GM23248 (cell line): Measurements from ENCODE around the gene MIB1. TPM values are rescaled to one million over a fixed set of nuclear protein-coding genes. Genes with fewer than 3 reads are reported as not detected.

Source experiments
- DNase-seq: peaks from one replicate; pipeline ENCODE4 v3.0.0-alpha.2; 2015
- H2AFZ ChIP-seq: fragments of 200-600 bp; sonication (generic); 2 replicates; pipeline ENCODE4 v1.6.1; 2016; ENCODE audit warnings: antibody characterized with exemption
- H3F3A ChIP-seq: fragments of 200-600 bp; sonication (generic); 2 replicates; pipeline ENCODE4 v1.6.1; 2016; ENCODE audit warnings: mild to moderate bottlenecking, antibody characterized with exemption, mixed run types; ENCODE audit not compliant: insufficient read depth
- H3K27ac ChIP-seq: fragments of 200-600 bp; sonication (generic); 2 replicates; pipeline ENCODE4 v1.5.1; 2016; ENCODE audit warnings: mild to moderate bottlenecking
- H3K27me3 ChIP-seq: fragments of 200-600 bp; sonication (generic); replicated peaks from 2 replicates; pipeline ENCODE4 v1.6.1; 2016; ENCODE audit warnings: mild to moderate bottlenecking; ENCODE audit not compliant: insufficient read depth
- H3K36me3 ChIP-seq: fragments of 200-600 bp; sonication (generic); 2 replicates; pipeline ENCODE4 v1.6.1; 2016; ENCODE audit warnings: low read depth, mild to moderate bottlenecking
- H3K4me1 ChIP-seq: fragments of 200-600 bp; sonication (generic); 2 replicates; pipeline ENCODE4 v1.6.1; 2016; ENCODE audit warnings: mild to moderate bottlenecking; ENCODE audit not compliant: insufficient read depth
- H3K4me2 ChIP-seq: fragments of 200-600 bp; sonication (generic); one replicate; pipeline ENCODE4 v1.6.1; 2016; ENCODE audit warnings: mild to moderate bottlenecking; ENCODE audit not compliant: unreplicated experiment
- H3K4me3 ChIP-seq: fragments of 200-600 bp; sonication (generic); 2 replicates; pipeline ENCODE4 v1.5.1; 2016; ENCODE audit warnings: mild to moderate bottlenecking
- H3K79me2 ChIP-seq: fragments of 200-600 bp; sonication (generic); 2 replicates; pipeline ENCODE4 v1.6.1; 2016; ENCODE audit warnings: mild to moderate bottlenecking; ENCODE audit not compliant: insufficient read depth
- H3K9ac ChIP-seq: fragments of 200-600 bp; sonication (generic); 2 replicates; pipeline ENCODE4 v1.6.1; 2016; ENCODE audit warnings: mild to moderate bottlenecking
- H3K9me2 ChIP-seq: fragments of 200-600 bp; sonication (generic); 2 replicates; pipeline ENCODE4 v1.6.1; 2016; ENCODE audit warnings: mixed run types, mild to moderate bottlenecking, moderate library complexity; ENCODE audit not compliant: insufficient read depth
- H3K9me3 ChIP-seq: fragments of 200-600 bp; sonication (generic); one replicate; pipeline ENCODE4 v1.6.1; 2017; ENCODE audit warnings: low read depth
- H4K20me1 ChIP-seq: fragments of 200-600 bp; sonication (generic); 2 replicates; pipeline ENCODE4 v1.6.0; 2016; ENCODE audit not compliant: insufficient read depth
- EZH2 ChIP-seq: fragments of 200-600 bp; sonication (generic); IDR thresholded peaks from 2 replicates; pipeline ENCODE4 v1.6.1; 2018; ENCODE audit warnings: antibody characterized with exemption, mild to moderate bottlenecking; ENCODE audit not compliant: insufficient read depth, poor library complexity, severe bottlenecking
- EZH2phosphoT487 ChIP-seq: fragments of 200-600 bp; sonication (generic); IDR thresholded peaks from 2 replicates; pipeline ENCODE4 v1.6.1; 2018; ENCODE audit warnings: antibody characterized with exemption, moderate library complexity, mild to moderate bottlenecking, low read depth; ENCODE audit not compliant: insufficient read depth
- WGBS, 2 experiments: methylation state at CpG; one replicate each; pipeline ENCODE4 v1.1.6; 2015 to 2017; ENCODE audit warnings: low lambda C conversion rate in 2 of 2, low coverage in 1 of 2; ENCODE audit errors: missing lambda C conversion rate in 2 of 2; 5-methylcytosine and 5-hydroxymethylcytosine counted together
- in situ Hi-C: fragments of 300-500 bp; cut with MboI; formaldehyde crosslinking; loops from 2 replicates; pipeline ENCODE4 v1.15.0; 2020
- polyA plus RNA-seq: library from polyadenylated mRNA; unstranded; fragments of >200 nt; fragmentation: Nextera tagmentation; extraction: Ambion mirVana; gene quantifications from 2 replicates; pipeline ENCODE4 v1.2.1, GENCODE V29; 2016
- total RNA-seq: library from RNA; depleted of rRNA; stranded (reverse); fragments of >200 nt; shearing (Covaris generic); gene quantifications from 2 replicates; pipeline ENCODE4 v1.2.3, GENCODE V29; 2014

MIB1 gene
- total and polyA plus RNA-seq, 2 experiments from 2014 or later: 5.1 to 39.0 TPM

DNA sequence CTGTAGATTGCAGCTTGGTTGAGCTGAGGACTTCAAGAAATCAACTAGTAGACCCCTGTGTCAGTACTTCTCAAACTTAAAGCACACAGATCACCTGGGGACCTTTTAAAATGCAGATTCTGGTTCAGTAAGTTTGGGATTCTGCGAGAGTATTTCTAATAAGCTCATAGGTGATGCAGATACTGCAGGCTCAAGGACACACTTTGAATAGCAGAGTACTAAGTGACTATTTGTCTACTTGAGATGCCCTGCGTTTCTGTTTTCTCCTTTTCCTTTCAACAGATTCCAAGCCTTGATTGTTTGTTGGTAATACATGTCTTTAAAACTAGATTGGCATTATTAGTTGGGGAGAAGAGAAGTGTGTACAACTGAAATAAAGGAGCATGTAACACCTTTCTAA lies 6.7 kb downstream of the MIB1 start:
- peaks cover 98% of the 10 kb centered on the region for H3K79me2 ChIP-seq
- H3K4me2 ChIP-seq: no peak overlapping the region
- H3K36me3 ChIP-seq: no peaks in the 10 kb centered on the region
- DNase-seq: no peak
- H4K20me1 ChIP-seq: 0 out of 2 replicates have a peak, but pooled peaks cover 8% of the 10 kb centered on the region
- TF ChIP-seq EZH2 (no peak), EZH2phosphoT487 (no peak)
- no peak overlapping the region for H3K4me3 ChIP-seq
- H3K9me3 ChIP-seq: no peaks in the 10 kb centered on the region
- no peaks in the 10 kb centered on the region for H3K27me3 ChIP-seq
- 68 to 74% methylated on average over 2 of the region's 2 CpGs for WGBS, 2 experiments
- in situ Hi-C loops: no loop called here
- H3K4me1 ChIP-seq: peaks cover 10% of the 10 kb centered on the region; the same call in 1 of the 2 replicates
- no peak overlapping the region for H2AFZ ChIP-seq
- H3F3A ChIP-seq: peaks cover 21% of the 10 kb centered on the region
- no peak overlapping the region for H3K9ac ChIP-seq
- no peaks in the 10 kb centered on the region for H3K9me2 ChIP-seq
- H3K27ac ChIP-seq: no peak overlapping the region

- no peaks in the 10 kb centered on the region for H3K27me3 ChIP-seq
- no peak overlapping the region for H3K27ac ChIP-seq
- TF ChIP-seq EZH2phosphoT487 (no peak), EZH2 (no peak)
- no peaks in the 10 kb centered on the region for H3K9me3 ChIP-seq
- H4K20me1 ChIP-seq: 0 out of 2 replicates have a peak, but pooled peaks cover 8% of the 10 kb centered on the region
- no peak overlapping the region for H2AFZ ChIP-seq
- peaks cover 21% of the 10 kb centered on the region for H3F3A ChIP-seq
- H3K36me3 ChIP-seq: no peaks in the 10 kb centered on the region
- no peak overlapping the region for H3K4me3 ChIP-seq
- H3K9ac ChIP-seq: no peak overlapping the region
- in situ Hi-C loops: no loop called here
- no peaks in the 10 kb centered on the region for H3K9me2 ChIP-seq
- WGBS, 2 experiments: 96% methylated on average over 2 of the region's 2 CpGs
- H3K4me2 ChIP-seq: no peak overlapping the region
- no peak for DNase-seq
- H3K4me1 ChIP-seq: peaks cover 4% of the 10 kb centered on the region; the same call in 1 of the 2 replicates
- H3K79me2 ChIP-seq: peaks cover 98% of the 10 kb centered on the region
Observed at GRCh38 chr18:21747764-21748693, 7.4 kb downstream of the MIB1 start.

DNA sequence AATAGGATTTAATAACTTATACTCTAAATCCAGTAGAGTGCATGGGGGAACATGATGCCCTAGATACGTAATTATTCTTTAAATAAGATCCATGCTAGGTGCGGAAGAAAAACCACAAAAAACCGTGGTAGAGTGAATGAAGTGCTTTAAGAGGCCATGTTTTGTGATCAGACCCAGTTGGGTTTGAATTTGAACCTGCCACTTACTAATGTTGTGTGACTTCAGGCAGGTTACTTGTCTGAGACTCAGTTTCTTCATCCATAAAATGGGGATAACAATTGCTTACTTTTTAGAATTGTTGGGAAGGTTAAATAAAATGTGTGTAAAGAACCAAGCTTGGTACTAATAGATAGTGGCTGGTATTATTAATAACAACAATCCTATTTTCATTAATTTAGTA lies 17.2 kb downstream of the MIB1 start:
- in situ Hi-C loops: no loop called here
- Histone ChIP-seq H4K20me1 (no peaks in the 10 kb centered on the region), H3F3A (no peaks in the 10 kb centered on the region; the same call in 1 of the 2 replicates), H3K27me3 (no peaks in the 10 kb centered on the region), H3K9ac (no peak overlapping the region), H3K79me2 (peaks cover 99% of the 10 kb centered on the region), H3K27ac (no peak overlapping the region), H3K9me2 (no peaks in the 10 kb centered on the region), H3K4me1 (peaks cover 9% of the 10 kb centered on the region), H3K4me2 (no peak overlapping the region), H3K36me3 (no peaks in the 10 kb centered on the region), H3K9me3 (no peaks in the 10 kb centered on the region), H3K4me3 (no peak overlapping the region), H2AFZ (no peak overlapping the region)
- TF ChIP-seq EZH2phosphoT487: no peak
- TF ChIP-seq EZH2: no peak
- DNase-seq: no peak
- 96 to 99% methylated on average over 3 of the region's 3 CpGs for WGBS, 2 experiments

- H3K36me3 ChIP-seq: no peaks in the 10 kb centered on the region
- no peak overlapping the region for H3K27ac ChIP-seq
- no peaks in the 10 kb centered on the region; the same call in 1 of the 2 replicates for H3F3A ChIP-seq
- 86 to 98% methylated on average over 2 of the region's 2 CpGs for WGBS, 2 experiments
- H3K4me3 ChIP-seq: no peak overlapping the region
- H2AFZ ChIP-seq: no peak overlapping the region
- H3K79me2 ChIP-seq: peaks cover 99% of the 10 kb centered on the region
- DNase-seq: no peak
- no peak overlapping the region for H3K9ac ChIP-seq
- TF ChIP-seq EZH2 (no peak), EZH2phosphoT487 (no peak)
- H3K9me2 ChIP-seq: no peaks in the 10 kb centered on the region
- H3K4me1 ChIP-seq: peaks cover 9% of the 10 kb centered on the region
- H3K27me3 ChIP-seq: no peaks in the 10 kb centered on the region
- no peaks in the 10 kb centered on the region for H4K20me1 ChIP-seq
- in situ Hi-C loops: no loop called here
- H3K4me2 ChIP-seq: no peak overlapping the region
- no peaks in the 10 kb centered on the region for H3K9me3 ChIP-seq
Observed at GRCh38 chr18:21759836-21760235, 19.2 kb downstream of the MIB1 start.
